ENCODE results near the gene ANLN. TPM values are rescaled to one million over a fixed set of nuclear protein-coding genes. Genes with fewer than 3 reads are reported as not detected.

The ANLN gene
- 10 to 100 TPM; 17.3 to 35.5 TPM for total RNA-seq
- polyA plus RNA-seq (ENCODE audit: insufficient read depth, low read depth, low replicate concordance), result 17.6 TPM
- long read RNA-seq, donor 1, partial matches to known transcripts, result 5 of 6 reads
- long read RNA-seq, donor 1, other reads (novel, unspliced or antisense), result 0 of 6 reads
- long read RNA-seq, donor 2, partial matches to known transcripts, result 0 of 1 reads
- long read RNA-seq, donor 2, other reads (novel, unspliced or antisense), result 0 of 1 reads

GRCh38 chr7:36389371-36390198 lies at the start of gene ANLN:
ANLN (plus strand) TSS chr7:36389862; CDS start chr7:36390027, 165 bp downstream.
- no peak for TF ChIP-seq POLR2A (IDR thresholded peaks at IDR 0.05)
- no peak for TF ChIP-seq CTCF (IDR thresholded peaks at IDR 0.05)
- 3 to 12% methylated on average over 12 to 67 of the region's 68 CpGs for WGBS, 2 donors
- no peaks in the 10 kb centered on the region for H3K36me3 ChIP-seq (ENCODE audit: low read depth, missing control alignments)
- no peaks in the 10 kb centered on the region for H3K9me3 ChIP-seq
- intact Hi-C loops (cut with DNase I; ENCODE audit: low total_unique reads), result no loop called here
- H3K27me3 ChIP-seq, result no peaks in the 10 kb centered on the region
- peaks cover 7% of the 10 kb centered on the region for H3K4me1 ChIP-seq
- peak within 1 kb of the TSS; percentile 43 to 75 for H3K27ac ChIP-seq
- H3K4me3 ChIP-seq, result peak within 1 kb of the TSS; percentile 53 to 67
- DNase-seq, result peak; percentile 93

- WGBS, 2 donors, result 87 to 88% methylated on average over 1 of the region's 1 CpG
- intact Hi-C loops (cut with DNase I; ENCODE audit: low total_unique reads), result no loop called here
- H3K27me3 ChIP-seq, result no peaks in the 10 kb centered on the region
- H3K4me1 ChIP-seq, result no peaks in the 10 kb centered on the region
- TF ChIP-seq CTCF (IDR thresholded peaks at IDR 0.05) (no peak), POLR2A (IDR thresholded peaks at IDR 0.05) (no peak)
- H3K9me3 ChIP-seq, result no peaks in the 10 kb centered on the region
- H3K36me3 ChIP-seq (ENCODE audit: low read depth, missing control alignments), result no peaks in the 10 kb centered on the region
- no peak for DNase-seq
- H3K27ac ChIP-seq, result no peak overlapping the region
- no peak overlapping the region for H3K4me3 ChIP-seq
Observed at GRCh38 chr7:36343548-36343947, 46.1 kb upstream of the ANLN start.

- Histone ChIP-seq H3K4me3 (no peak overlapping the region), H3K36me3 (ENCODE audit: low read depth, missing control alignments) (no peaks in the 10 kb centered on the region), H3K27ac (no peak overlapping the region), H3K9me3 (no peaks in the 10 kb centered on the region), H3K27me3 (no peaks in the 10 kb centered on the region), H3K4me1 (peaks cover 3% of the 10 kb centered on the region)
- 95 to 97% methylated on average over 2 of the region's 2 CpGs for WGBS, 2 donors
- intact Hi-C loops (cut with DNase I; ENCODE audit: low total_unique reads), result no loop called here
- TF ChIP-seq POLR2A (IDR thresholded peaks at IDR 0.05) (no peak), CTCF (IDR thresholded peaks at IDR 0.05) (no peak)
- DNase-seq, result no peak
Observed at GRCh38 chr7:36344622-36345021, 45.0 kb upstream of the ANLN start.

GRCh38 chr7:36346260-36346831 lies 43.3 kb upstream of the ANLN start:
- H3K27me3 ChIP-seq, result no peaks in the 10 kb centered on the region
- intact Hi-C loops (cut with DNase I; ENCODE audit: low total_unique reads), result no loop called here
- no peaks in the 10 kb centered on the region for H3K9me3 ChIP-seq
- H3K36me3 ChIP-seq (ENCODE audit: low read depth, missing control alignments), result no peaks in the 10 kb centered on the region
- 76 to 85% methylated on average over 6 of the region's 6 CpGs for WGBS, 2 donors
- peaks cover 3% of the 10 kb centered on the region for H3K4me1 ChIP-seq
- H3K4me3 ChIP-seq, result no peak overlapping the region
- TF ChIP-seq CTCF (IDR thresholded peaks at IDR 0.05) (no peak), POLR2A (IDR thresholded peaks at IDR 0.05) (no peak)
- no peak overlapping the region for H3K27ac ChIP-seq
- no peak for DNase-seq
